MM.1S (cell line): ENCODE measurements around the gene ODAD4.

ENCODE experiments used
- EZH2 ChIP-seq: fragments of 300-600 bp; sonication (generic); optimal IDR thresholded peaks from 2 replicates; pipeline ENCODE3; 2017; ENCODE audit warnings: low read depth, mild to moderate bottlenecking, antibody characterized with exemption, low read length, mixed read lengths
- EZH2phosphoT487 ChIP-seq: fragments of 300-600 bp; sonication (generic); IDR thresholded peaks from 2 replicates; pipeline ENCODE4 v1.6.1; 2018; ENCODE audit warnings: antibody characterized with exemption, low read length
- TF ChIP-seq, protein P1 (sequence below): fragments of 300-600 bp; sonication (generic); IDR thresholded peaks from 2 replicates; pipeline ENCODE4 v1.5.1; 2016; ENCODE audit warnings: antibody characterized with exemption, low read length, mixed read lengths

DNA sequence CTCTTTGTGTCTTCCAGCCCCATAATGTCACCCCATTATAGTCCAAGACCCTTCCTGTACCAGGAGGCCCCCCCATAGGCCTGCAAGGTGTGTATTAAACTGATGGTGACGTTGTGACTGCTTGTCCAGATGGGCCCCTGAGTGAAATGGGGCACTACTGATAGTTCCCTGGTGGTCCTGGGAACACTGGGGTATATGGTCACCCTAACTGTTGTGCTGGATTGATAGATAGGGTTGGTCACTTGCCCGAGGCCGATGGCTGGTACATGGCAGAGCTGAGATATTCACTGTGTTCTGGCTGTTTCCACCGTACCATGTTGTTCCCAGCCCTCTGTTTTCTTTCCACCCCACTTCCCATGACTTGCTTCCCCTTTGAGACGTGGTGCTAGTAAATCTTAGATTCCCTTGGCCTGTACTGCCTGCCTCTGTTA, 40.5 kb downstream of the ODAD4 start:
- TF ChIP-seq, protein P1, sequence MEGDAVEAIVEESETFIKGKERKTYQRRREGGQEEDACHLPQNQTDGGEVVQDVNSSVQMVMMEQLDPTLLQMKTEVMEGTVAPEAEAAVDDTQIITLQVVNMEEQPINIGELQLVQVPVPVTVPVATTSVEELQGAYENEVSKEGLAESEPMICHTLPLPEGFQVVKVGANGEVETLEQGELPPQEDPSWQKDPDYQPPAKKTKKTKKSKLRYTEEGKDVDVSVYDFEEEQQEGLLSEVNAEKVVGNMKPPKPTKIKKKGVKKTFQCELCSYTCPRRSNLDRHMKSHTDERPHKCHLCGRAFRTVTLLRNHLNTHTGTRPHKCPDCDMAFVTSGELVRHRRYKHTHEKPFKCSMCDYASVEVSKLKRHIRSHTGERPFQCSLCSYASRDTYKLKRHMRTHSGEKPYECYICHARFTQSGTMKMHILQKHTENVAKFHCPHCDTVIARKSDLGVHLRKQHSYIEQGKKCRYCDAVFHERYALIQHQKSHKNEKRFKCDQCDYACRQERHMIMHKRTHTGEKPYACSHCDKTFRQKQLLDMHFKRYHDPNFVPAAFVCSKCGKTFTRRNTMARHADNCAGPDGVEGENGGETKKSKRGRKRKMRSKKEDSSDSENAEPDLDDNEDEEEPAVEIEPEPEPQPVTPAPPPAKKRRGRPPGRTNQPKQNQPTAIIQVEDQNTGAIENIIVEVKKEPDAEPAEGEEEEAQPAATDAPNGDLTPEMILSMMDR: no peak
- TF ChIP-seq EZH2: no peak
- TF ChIP-seq EZH2phosphoT487: no peak
